Middle frontal gyrus (tissue), 1 donor: ENCODE data around the gene POLK.
"Not testable (repeated sequence)": the region's sequence is repeated elsewhere in the genome, so short reads cannot be mapped to it uniquely, and the experiment has no call there.

Source experiments
- DNase-seq: peaks from one replicate; pipeline ENCODE4 v3.0.0-alpha.2; 2015; ENCODE audit warnings: low spot score; ENCODE audit errors: extremely low spot score

Gene POLK

GRCh38 chr5:75510417-75510835 is 1.3 kb upstream of the POLK start:
- no peak for DNase-seq

- DNase-seq = no peak
Measured at GRCh38 chr5:75510836-75511434, 756 bp upstream of the POLK start.

GRCh38 chr5:75512383-75513074 is 838 bp downstream of the POLK start:
- DNase-seq = no peak

DNA sequence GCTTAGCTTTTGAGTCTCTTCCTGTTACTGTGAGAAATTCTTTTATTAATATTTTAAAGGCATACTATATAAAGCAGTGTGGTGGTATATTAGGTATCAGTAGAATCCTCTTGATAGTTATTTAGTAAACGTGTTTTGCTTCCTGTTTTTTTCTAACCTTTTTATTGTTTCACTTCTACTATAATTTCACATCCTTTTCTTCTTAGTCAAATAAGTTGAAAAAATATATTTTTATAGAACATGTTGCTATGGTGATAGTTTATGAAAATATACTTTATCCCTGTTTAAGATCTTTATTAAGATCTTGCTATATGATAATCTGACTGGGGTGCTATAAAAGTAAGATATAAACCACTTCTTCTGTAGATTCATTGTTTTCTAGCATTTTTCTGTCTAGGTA is 2.1 kb downstream of the POLK start:
- DNase-seq = no peak

DNA sequence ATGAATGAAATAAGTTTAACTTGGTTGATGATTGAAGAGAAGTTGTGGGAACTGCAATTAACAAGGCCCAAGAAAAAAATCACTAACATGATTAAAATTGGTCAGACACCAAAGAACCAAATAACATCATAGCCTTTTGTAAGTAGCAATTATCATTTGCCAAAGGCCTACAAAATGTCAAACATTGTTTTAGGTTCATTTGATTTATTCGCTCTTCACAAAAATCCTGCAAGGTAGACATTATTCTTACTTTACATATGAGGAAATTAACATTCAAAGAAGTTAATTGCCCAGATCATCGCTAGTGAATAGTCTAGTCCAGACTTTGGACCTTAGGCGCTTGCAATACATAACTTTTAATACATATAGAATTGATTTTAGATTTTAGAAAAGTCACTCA is 2.6 kb downstream of the POLK start:
- no peak for DNase-seq

DNA sequence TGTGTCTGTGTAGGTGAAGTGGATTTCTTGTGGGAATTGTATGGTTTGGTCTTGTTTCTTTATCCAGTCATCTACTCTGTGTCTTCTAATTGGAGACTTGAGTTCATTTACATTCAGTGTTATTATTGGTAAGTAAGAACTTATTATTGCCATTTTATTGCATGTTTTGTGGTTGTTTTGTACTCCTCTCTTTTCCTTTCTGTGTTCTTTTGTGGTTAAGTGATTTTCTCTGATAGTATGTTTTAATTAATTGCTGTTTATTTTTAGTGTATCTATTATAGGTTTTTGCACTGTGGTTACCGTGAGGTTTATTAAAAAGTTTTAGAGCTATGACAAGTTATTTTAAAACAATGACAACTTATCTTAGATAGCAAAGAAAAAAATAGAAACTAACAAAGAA is 8.1 kb downstream of the POLK start:
- DNase-seq = no peak

GRCh38 chr5:75521195-75521594 is 9.5 kb downstream of the POLK start:
- no peak for DNase-seq

DNA sequence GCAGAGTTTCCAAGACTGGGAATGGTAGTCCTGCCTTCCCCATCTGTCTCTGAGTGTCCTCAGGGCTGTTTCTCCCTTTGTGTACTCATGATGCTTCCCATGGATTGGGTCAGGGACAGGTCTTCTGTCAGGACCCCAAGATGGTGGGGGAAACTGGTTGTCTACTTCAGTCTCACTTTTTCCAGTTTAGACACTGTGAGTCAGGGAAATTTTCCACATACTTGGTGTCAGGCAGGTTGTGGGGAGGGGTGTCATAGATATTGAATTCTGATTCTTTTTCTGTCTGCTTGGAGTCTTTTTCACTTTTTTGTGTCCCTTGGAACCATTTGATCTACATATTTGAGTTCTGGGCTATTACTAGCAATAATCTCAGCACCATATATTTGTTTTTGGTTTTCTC is 10.3 kb downstream of the POLK start:
- no peak for DNase-seq

- no peak for DNase-seq
Measured at GRCh38 chr5:75522542-75522941, 10.9 kb downstream of the POLK start.

GRCh38 chr5:75523275-75523674 is 11.6 kb downstream of the POLK start:
- DNase-seq = no peak

GRCh38 chr5:75524071-75524470 is 12.4 kb downstream of the POLK start:
- no peak for DNase-seq

DNA sequence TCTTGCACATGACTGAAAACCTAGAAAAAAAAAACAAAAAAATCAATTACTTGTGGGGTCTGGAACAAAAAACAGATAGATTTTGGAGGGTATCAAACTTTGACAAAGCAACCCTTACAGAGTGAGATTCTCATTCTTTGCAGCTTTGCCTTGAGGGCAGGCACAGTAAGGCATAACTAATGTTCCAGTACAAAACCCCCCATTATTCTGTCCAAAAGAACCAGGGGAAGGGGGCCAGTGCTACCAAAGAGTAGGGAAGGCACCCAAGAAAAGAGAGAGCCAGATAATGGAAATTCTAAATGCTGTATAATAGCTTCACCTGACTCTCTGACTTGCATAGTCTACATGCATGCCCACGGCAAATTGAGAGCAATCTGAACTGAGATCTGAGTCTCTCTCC is 12.9 kb downstream of the POLK start:
- DNase-seq = no peak

DNA sequence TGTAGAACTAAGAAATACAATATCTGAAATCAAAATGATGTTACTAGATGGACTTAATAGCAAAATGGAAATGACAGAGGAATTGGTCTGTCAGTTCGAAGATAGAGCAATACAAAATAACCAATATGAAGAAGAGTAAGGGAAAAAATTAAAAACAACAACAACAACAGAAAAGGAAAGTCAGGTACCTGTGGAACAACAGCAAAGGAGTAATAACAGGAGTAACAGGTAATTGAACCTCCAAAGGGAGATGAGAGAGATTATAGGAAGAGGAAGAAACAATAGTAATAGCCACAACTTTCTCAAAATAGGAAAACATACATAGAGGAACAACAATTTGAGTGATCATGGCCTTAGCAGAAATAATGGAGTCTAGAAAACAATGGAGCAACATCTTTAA is 13.7 kb downstream of the POLK start:
- DNase-seq = no peak

GRCh38 chr5:75526070-75526469 is 14.4 kb downstream of the POLK start:
- DNase-seq = no peak

GRCh38 chr5:75529185-75529584 is 17.5 kb downstream of the POLK start:
- DNase-seq = no peak

DNA sequence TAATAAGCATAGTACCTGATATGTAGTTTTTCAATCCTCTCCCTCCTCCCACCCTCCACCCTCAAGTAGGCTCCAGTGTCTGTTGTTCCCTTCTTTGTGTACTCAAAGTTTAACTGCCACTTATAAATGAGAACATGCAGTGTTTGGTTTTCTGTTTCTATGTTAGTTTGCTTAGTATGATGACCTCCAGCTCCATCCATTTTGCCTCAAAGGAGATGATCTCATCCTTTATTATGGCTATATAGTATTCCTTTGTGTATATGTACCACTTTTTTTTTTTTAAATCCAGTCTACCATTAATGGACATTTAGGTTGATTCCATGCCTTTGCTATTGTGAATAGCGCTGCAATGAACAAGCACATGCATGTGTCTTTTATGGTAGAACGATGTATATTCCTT is 20.5 kb downstream of the POLK start:
- DNase-seq = no peak

- not testable (repeated sequence) for DNase-seq
Measured at GRCh38 chr5:75533716-75534115, 22.0 kb downstream of the POLK start.

DNA sequence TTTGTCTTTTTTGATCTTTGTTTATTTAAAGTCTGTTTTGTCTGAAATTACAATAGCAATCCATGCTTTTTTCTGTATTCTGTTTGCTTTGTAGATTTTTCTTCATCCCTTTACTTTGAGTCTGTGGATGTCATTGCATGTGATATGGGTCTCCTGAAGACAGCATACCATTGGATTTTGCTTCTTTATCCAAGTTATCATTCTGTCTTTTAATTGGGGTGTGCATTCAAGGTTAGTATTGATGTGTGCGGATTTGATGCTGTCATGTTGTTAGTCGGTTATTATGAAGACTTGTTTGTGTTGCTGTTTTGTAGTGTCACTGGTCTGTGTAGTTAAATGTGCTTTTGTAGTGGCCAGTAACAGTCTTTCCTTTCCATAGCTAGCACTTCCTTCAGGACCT is 23.0 kb downstream of the POLK start:
- DNase-seq = no peak

DNA sequence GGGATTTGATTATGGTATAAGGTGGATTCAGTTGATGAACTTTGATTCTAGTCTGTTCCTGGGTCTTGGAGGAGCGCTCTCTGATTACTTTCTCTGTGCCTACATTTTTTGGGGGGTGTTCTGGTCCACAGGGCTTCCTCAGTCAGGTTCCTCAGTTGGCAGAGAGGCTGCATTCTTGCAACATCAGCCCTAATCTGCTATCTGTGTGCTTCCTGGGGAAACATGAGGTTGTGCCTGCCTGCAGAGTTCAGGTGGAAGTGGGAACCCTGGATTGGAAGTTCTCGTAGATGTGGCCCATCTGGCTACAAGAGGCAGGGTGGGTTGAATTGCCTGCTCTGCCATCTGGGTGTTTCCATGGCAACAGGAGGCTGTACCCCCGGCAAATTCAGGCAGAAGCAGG is 24.5 kb downstream of the POLK start:
- no peak for DNase-seq

DNA sequence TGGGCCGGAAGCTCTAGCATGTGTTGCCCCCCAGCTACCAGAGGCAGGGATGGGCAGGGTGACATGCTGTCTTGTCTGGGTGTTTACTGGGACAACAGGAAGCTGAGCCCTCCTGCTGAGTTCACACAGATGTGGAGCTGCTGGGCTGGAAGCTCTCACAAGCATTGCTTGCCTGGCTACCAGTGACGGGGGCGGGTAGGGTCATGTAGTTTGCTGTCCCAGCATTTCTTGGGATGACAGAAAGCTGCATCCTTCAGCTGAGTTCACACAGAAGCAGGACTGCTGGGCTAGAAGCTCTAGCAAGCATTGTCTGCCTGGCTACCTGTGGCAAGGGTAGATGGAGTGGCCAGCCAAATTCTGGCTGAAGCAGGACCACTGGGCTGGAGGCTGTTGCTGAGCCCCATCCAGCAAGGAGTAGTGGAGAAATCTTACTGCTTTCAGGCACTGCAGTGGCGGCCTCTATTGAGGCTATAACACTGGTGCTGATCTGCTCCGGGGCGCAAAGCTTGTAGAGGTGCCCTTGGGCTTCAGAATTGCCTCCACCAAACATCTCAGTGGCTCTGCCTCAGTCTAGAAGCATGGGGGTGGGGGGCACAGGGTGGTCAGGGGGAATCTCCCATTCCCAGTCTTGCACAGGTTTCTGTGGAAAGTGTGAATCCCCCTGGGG is 25.1 kb downstream of the POLK start:
- no peak for DNase-seq

DNA sequence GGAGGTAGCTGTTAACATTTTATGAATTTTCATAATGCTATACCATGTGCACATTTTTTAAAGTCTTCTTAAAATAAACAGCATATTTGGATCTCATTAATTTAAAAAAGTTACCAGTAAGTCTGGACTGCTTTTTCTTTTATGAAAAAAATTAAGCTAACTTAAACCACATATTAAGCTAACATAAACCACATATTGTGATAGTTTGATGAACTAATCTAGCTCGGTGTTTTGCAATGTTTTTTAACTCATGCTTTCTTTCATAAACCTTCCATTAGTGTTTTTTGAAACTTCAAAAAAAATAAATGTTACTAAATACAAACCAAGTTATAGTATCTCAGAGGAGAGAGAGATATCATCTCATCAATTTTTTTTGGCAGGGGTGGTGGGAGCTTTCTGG is 26.5 kb downstream of the POLK start:
- no peak for DNase-seq

DNA sequence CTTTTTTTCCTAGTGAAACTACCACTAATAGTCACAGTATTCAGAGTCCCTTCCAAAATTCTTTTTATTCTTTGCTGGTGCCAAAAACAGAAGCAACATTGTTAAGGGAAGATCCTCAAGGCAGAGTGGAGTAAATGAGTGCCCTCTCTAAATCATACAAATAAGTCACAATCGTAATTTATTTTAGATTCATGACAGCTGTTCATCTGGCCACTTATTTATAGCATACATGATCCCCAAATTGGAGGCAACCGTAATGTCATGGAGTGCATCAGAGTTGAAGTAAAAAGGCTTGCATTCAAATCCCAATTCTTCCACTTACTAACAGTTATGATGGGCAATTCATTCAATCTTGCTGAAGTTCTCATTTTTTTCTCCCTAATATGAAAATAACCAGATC is 33.4 kb downstream of the POLK start:
- no peak for DNase-seq

DNA sequence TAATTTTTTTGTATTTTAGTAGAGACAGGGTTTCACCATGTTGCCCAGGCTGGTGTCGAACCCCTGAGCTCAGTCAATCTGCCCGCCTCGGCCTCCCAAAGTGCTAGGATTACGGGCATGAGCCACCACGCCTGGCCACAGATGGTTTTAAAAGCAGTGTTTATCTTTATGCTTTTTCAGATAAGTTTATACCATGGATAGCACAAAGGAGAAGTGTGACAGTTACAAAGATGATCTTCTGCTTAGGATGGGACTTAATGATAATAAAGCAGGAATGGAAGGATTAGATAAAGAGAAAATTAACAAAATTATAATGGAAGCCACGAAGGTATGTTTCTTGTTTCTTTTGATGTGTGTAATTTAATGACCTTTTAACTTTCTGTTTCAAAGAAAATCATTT is 35.1 kb downstream of the POLK start:
- no peak for DNase-seq
